DOHH2 (cell line): ENCODE measurements around the gene MBD2.

ENCODE experiments used
- EZH2phosphoT487 ChIP-seq: fragments of 200-600 bp; sonication (generic); IDR thresholded peaks from 2 replicates; pipeline ENCODE4 v1.6.1; 2017; ENCODE audit warnings: borderline replicate concordance, mild to moderate bottlenecking, antibody characterized with exemption, low read length, moderate library complexity, mixed read lengths
- TF ChIP-seq, protein P1 (sequence below): fragments of 200-600 bp; sonication (generic); IDR thresholded peaks from one replicate; pipeline ENCODE4 v1.5.1; 2014; ENCODE audit warnings: antibody characterized with exemption, mild to moderate bottlenecking, low read depth, low read length; ENCODE audit not compliant: poor library complexity, severe bottlenecking

DNA sequence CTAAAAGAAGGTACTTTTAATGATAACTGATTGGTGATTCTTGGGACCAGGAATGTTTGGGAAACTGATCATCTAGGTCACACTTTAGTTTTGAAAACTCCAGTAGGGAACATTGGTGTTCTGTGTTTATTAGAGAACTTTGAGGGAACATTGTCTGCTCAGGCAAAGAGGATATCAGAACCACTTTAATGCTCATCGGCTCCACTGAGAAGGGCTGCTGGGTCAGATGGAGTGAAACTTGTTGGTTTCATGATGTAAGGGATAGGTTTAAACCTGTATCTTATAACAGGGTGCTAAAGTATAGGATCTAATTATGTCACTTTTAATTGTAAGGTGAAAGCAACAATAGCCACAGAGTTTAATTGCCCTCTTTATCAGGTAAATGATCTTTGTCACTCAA, 30.7 kb upstream of the MBD2 start:
- TF ChIP-seq, protein P1, sequence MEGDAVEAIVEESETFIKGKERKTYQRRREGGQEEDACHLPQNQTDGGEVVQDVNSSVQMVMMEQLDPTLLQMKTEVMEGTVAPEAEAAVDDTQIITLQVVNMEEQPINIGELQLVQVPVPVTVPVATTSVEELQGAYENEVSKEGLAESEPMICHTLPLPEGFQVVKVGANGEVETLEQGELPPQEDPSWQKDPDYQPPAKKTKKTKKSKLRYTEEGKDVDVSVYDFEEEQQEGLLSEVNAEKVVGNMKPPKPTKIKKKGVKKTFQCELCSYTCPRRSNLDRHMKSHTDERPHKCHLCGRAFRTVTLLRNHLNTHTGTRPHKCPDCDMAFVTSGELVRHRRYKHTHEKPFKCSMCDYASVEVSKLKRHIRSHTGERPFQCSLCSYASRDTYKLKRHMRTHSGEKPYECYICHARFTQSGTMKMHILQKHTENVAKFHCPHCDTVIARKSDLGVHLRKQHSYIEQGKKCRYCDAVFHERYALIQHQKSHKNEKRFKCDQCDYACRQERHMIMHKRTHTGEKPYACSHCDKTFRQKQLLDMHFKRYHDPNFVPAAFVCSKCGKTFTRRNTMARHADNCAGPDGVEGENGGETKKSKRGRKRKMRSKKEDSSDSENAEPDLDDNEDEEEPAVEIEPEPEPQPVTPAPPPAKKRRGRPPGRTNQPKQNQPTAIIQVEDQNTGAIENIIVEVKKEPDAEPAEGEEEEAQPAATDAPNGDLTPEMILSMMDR, result no peak
- TF ChIP-seq EZH2phosphoT487, result no peak
